Measurements from ENCODE around the gene CRYAB.

GRCh38 chr11:111939836-111940604 is 28.4 kb upstream of the CRYAB start:
- TF ChIP-seq CTCF (IDR thresholded peaks at IDR 0.05 in 4 of 5, conservative IDR thresholded peaks at IDR 0.05 in 1 of 5): no peak
- TF ChIP-seq POLR2A (IDR thresholded peaks at IDR 0.05): no peak

Data from gastrocnemius medialis (tissue), 4 donors.